ENCODE measurements around the gene SLC35F4. TPM values are rescaled to one million over a fixed set of nuclear protein-coding genes. Genes with fewer than 3 reads are reported as not detected.

Gene SLC35F4
- total RNA-seq, 1 donor from 2014 or later = not detected

DNA sequence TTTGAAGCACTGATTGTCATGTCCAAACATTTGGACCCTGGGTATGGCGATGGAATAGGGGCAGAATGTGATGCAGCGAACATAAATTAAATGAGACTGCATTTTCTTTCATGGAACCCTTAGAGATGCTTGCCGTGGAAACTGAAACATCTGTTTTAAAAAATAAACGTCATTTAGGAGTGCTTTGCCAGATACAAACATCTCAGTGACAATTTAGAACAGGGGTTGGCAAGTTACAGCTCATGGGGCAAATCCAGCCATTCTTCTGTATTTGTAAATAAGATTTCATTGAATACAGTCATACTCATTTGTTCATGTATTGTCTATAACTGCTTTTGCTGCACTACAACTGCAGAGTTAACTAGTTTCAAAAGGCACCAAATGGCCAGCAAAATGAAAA lies 51.2 kb downstream of the SLC35F4 start:
- no peaks in the 10 kb centered on the region for H3K4me1 ChIP-seq (ENCODE audit: control insufficient read depth in 3 of 3, insufficient read depth in 3 of 3, low read length in 3 of 3)
- H3K27me3 ChIP-seq (ENCODE audit: control insufficient read depth in 3 of 3, insufficient read depth in 3 of 3, low read length in 3 of 3) = no peaks in the 10 kb centered on the region
- no peak overlapping the region for H3K4me3 ChIP-seq (ENCODE audit: low read length in 3 of 3)
- no peaks in the 10 kb centered on the region for H3K36me3 ChIP-seq (ENCODE audit: control insufficient read depth in 3 of 3, insufficient read depth in 3 of 3, low read length in 3 of 3)
- H3K9me3 ChIP-seq (ENCODE audit: control insufficient read depth in 3 of 3, low read length in 3 of 3) = no peaks in the 10 kb centered on the region
- H3K9ac ChIP-seq (ENCODE audit: low read depth in 1 of 3, low read length in 3 of 3) = no peak overlapping the region
- H3K27ac ChIP-seq (ENCODE audit: low read depth, low read length) = no peak overlapping the region

DNA sequence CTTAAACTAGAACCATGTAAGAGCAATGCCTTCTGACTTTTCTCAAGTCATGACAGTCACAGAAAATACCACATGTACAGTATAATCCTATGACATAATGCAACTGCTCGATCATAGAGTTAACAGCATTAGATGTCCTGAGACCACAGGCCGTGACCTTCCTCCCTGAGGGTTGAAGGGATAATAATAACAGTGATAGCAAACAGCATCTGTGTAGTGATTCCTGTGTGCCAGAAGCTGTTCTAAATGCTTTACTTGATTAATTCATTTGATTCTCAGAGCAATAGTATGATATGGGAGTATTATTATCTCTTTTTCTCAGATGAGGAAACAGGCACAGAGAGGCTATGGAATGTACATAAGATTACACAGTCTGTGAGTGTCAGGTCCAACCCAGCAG lies 53.2 kb downstream of the SLC35F4 start:
- Histone ChIP-seq H3K36me3 (ENCODE audit: control insufficient read depth in 3 of 3, insufficient read depth in 3 of 3, low read length in 3 of 3) (no peaks in the 10 kb centered on the region), H3K4me3 (ENCODE audit: low read length in 3 of 3) (no peak overlapping the region), H3K27me3 (ENCODE audit: control insufficient read depth in 3 of 3, insufficient read depth in 3 of 3, low read length in 3 of 3) (no peaks in the 10 kb centered on the region), H3K9me3 (ENCODE audit: control insufficient read depth in 3 of 3, low read length in 3 of 3) (no peaks in the 10 kb centered on the region), H3K27ac (ENCODE audit: low read depth, low read length) (no peak overlapping the region), H3K4me1 (ENCODE audit: control insufficient read depth in 3 of 3, insufficient read depth in 3 of 3, low read length in 3 of 3) (no peaks in the 10 kb centered on the region), H3K9ac (ENCODE audit: low read depth in 1 of 3, low read length in 3 of 3) (no peak overlapping the region)

DNA sequence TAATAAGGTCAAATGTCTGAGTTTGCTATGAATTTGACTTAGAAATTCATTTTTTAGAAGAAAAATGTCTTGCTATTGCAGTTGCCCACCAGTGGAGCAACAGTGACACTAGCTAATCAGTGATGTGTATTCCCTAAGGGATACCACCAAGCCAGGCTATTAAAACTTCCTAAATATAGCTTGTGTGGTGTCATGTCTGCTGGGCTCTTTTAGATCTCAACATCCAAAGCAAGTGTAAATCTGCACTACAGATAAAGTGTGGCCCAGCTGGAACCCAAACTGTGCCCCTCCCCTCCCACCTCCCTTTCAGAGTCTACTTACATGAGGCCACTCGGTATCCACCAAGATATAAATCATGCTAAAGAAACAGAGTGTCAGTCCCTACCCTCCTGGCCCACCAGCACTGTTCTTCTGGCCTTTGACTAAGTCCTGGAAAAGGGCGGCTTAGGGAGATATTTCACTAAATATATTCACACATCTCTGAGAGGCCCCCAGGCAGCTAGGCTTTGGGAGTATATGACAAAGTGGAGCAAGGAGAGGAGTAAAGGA lies 53.8 kb downstream of the SLC35F4 start:
- no peak overlapping the region for H3K27ac ChIP-seq (ENCODE audit: low read depth, low read length)
- no peaks in the 10 kb centered on the region for H3K27me3 ChIP-seq (ENCODE audit: control insufficient read depth in 3 of 3, insufficient read depth in 3 of 3, low read length in 3 of 3)
- no peaks in the 10 kb centered on the region for H3K9me3 ChIP-seq (ENCODE audit: control insufficient read depth in 3 of 3, low read length in 3 of 3)
- no peaks in the 10 kb centered on the region for H3K36me3 ChIP-seq (ENCODE audit: control insufficient read depth in 3 of 3, insufficient read depth in 3 of 3, low read length in 3 of 3)
- no peaks in the 10 kb centered on the region for H3K4me1 ChIP-seq (ENCODE audit: control insufficient read depth in 3 of 3, insufficient read depth in 3 of 3, low read length in 3 of 3)
- no peak overlapping the region for H3K9ac ChIP-seq (ENCODE audit: low read depth in 1 of 3, low read length in 3 of 3)
- H3K4me3 ChIP-seq (ENCODE audit: low read length in 3 of 3) = no peak overlapping the region

DNA sequence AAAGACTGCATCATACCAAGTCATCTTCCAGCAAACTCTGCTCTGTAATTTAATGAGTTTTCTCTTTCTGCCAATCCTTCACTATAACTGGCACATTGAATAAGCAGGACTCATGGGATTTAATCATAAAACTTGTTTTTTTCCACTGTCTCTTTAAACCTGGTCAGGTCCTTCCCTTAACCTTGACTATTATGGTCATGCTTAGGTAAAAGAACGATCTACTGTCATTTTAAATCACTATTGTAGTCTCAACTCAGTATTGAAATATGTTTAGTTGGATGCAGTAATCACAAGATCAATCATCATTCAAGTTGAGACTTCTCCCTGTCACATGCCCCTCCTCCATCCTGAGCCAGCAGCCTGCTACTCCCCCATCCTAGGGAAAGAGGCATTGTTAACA lies 56.1 kb downstream of the SLC35F4 start:
- Histone ChIP-seq H3K9ac (ENCODE audit: low read depth in 1 of 3, low read length in 3 of 3) (no peak overlapping the region), H3K9me3 (ENCODE audit: control insufficient read depth in 3 of 3, low read length in 3 of 3) (no peaks in the 10 kb centered on the region), H3K4me3 (ENCODE audit: low read length in 3 of 3) (no peak overlapping the region), H3K36me3 (ENCODE audit: control insufficient read depth in 3 of 3, insufficient read depth in 3 of 3, low read length in 3 of 3) (no peaks in the 10 kb centered on the region), H3K4me1 (ENCODE audit: control insufficient read depth in 3 of 3, insufficient read depth in 3 of 3, low read length in 3 of 3) (no peaks in the 10 kb centered on the region), H3K27ac (ENCODE audit: low read depth, low read length) (no peak overlapping the region), H3K27me3 (ENCODE audit: control insufficient read depth in 3 of 3, insufficient read depth in 3 of 3, low read length in 3 of 3) (no peaks in the 10 kb centered on the region)

DNA sequence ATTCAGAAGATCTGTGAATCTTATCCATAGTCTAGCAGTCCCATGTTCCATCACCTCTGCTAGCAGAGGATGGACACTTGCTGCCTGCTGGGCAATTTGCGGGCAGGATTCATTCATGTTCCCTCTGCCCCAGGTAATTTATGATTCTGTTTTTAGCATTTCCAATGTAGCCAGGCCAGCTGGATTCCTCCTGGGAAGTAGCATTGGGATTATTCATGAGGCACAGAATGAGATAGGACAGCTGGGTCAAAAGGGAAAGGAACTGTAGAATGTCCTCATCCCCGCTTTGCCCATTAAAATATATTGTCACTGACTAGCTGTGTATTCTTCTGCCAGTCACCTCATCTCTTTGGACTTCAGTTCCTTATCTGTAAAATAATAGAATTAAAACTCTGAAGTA lies 68.7 kb downstream of the SLC35F4 start:
- H3K4me1 ChIP-seq (ENCODE audit: control insufficient read depth in 3 of 3, insufficient read depth in 3 of 3, low read length in 3 of 3) = no peaks in the 10 kb centered on the region
- H3K9ac ChIP-seq (ENCODE audit: low read depth in 1 of 3, low read length in 3 of 3) = no peak overlapping the region
- H3K27me3 ChIP-seq (ENCODE audit: control insufficient read depth in 3 of 3, insufficient read depth in 3 of 3, low read length in 3 of 3) = no peaks in the 10 kb centered on the region

DNA sequence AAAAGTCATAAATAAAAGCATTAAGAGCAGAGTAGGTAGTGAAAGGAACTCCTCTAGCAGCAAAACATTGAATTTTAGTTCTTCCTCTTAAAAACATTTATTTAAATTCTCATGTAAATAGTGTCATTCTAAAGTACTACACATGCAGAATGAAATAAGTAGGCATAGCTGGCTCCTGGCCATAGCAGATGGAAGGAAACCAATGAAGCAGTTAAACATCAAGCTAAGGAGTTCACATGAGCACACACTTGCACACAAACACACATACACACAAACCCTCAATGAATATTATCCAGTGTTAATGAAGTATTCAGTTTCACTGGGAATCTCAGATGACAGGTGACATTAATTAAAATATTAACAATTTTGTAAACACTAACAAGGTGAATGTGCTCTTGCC lies 69.3 kb downstream of the SLC35F4 start:
- H3K27ac ChIP-seq (ENCODE audit: low read depth, low read length) = no peak overlapping the region
- no peaks in the 10 kb centered on the region for H3K36me3 ChIP-seq (ENCODE audit: control insufficient read depth in 3 of 3, insufficient read depth in 3 of 3, low read length in 3 of 3)
- no peak overlapping the region for H3K4me3 ChIP-seq (ENCODE audit: low read length in 3 of 3)
- no peak overlapping the region for H3K9ac ChIP-seq (ENCODE audit: low read depth in 1 of 3, low read length in 3 of 3)
- no peaks in the 10 kb centered on the region for H3K27me3 ChIP-seq (ENCODE audit: control insufficient read depth in 3 of 3, insufficient read depth in 3 of 3, low read length in 3 of 3)
- no peaks in the 10 kb centered on the region for H3K4me1 ChIP-seq (ENCODE audit: control insufficient read depth in 3 of 3, insufficient read depth in 3 of 3, low read length in 3 of 3)
- peaks cover 0 to 4% (median 0%) of the 10 kb centered on the region in 3 donors for H3K9me3 ChIP-seq (ENCODE audit: control insufficient read depth in 3 of 3, low read length in 3 of 3)

More for the DNA sequence above, 68.7 kb downstream of the SLC35F4 start:
- H3K9me3 ChIP-seq (ENCODE audit: control insufficient read depth in 3 of 3, low read length in 3 of 3) = peaks cover 0 to 4% (median 0%) of the 10 kb centered on the region in 3 donors
- no peaks in the 10 kb centered on the region for H3K36me3 ChIP-seq (ENCODE audit: control insufficient read depth in 3 of 3, insufficient read depth in 3 of 3, low read length in 3 of 3)
- no peak overlapping the region for H3K27ac ChIP-seq (ENCODE audit: low read depth, low read length)
- H3K4me3 ChIP-seq (ENCODE audit: low read length in 3 of 3) = no peak overlapping the region

DNA sequence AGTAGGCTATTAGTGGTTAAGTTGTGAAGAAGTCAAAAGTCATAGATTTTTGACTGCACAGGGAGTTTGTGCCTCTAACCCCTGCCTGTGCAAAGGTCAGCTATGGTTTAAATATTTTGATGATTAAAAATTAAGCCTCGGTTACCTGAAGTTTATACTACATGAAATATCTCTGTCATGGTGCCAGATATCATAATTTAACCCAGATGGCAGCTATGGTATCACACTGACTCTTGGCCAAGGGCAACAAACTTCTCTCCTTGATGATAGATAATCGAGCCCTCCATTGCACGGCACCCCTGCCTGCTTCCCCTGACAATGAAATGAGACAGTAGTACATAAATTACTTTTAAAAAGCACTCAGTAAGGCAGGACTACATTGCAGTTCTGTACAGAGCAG lies 80.8 kb downstream of the SLC35F4 start:
- Histone ChIP-seq H3K9me3 (ENCODE audit: control insufficient read depth in 3 of 3, low read length in 3 of 3) (no peaks in the 10 kb centered on the region), H3K9ac (ENCODE audit: low read depth in 1 of 3, low read length in 3 of 3) (no peak overlapping the region), H3K4me3 (ENCODE audit: low read length in 3 of 3) (no peak overlapping the region), H3K27me3 (ENCODE audit: control insufficient read depth in 3 of 3, insufficient read depth in 3 of 3, low read length in 3 of 3) (no peaks in the 10 kb centered on the region), H3K27ac (ENCODE audit: low read depth, low read length) (no peak overlapping the region), H3K4me1 (ENCODE audit: control insufficient read depth in 3 of 3, insufficient read depth in 3 of 3, low read length in 3 of 3) (no peaks in the 10 kb centered on the region), H3K36me3 (ENCODE audit: control insufficient read depth in 3 of 3, insufficient read depth in 3 of 3, low read length in 3 of 3) (no peaks in the 10 kb centered on the region)

DNA sequence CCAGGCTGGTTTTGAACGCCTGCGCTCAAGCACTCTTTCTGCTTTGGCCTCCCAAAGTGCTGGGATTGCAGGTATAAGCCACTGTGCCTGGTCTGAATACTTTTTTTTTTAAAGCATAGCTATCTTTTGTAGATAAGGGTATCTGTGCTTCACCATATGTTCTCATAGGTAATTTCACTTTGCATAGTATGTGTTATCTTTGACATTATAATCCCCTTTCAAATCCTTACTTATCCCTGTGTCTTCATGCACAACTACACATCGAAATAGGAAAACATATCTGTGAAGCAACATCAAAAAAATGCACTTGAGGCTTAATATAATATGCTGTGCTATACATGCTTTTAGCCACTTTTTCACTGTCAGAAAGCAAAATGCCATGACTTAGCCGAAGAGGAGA lies 94.1 kb downstream of the SLC35F4 start:
- H3K9me3 ChIP-seq (ENCODE audit: control insufficient read depth in 3 of 3, low read length in 3 of 3) = peaks cover 0 to 4% (median 3%) of the 10 kb centered on the region in 3 donors
- no peak overlapping the region for H3K27ac ChIP-seq (ENCODE audit: low read depth, low read length)
- no peaks in the 10 kb centered on the region for H3K27me3 ChIP-seq (ENCODE audit: control insufficient read depth in 3 of 3, insufficient read depth in 3 of 3, low read length in 3 of 3)
- H3K36me3 ChIP-seq (ENCODE audit: control insufficient read depth in 3 of 3, insufficient read depth in 3 of 3, low read length in 3 of 3) = no peaks in the 10 kb centered on the region
- H3K9ac ChIP-seq (ENCODE audit: low read depth in 1 of 3, low read length in 3 of 3) = no peak overlapping the region
- H3K4me1 ChIP-seq (ENCODE audit: control insufficient read depth in 3 of 3, insufficient read depth in 3 of 3, low read length in 3 of 3) = no peaks in the 10 kb centered on the region
- H3K4me3 ChIP-seq (ENCODE audit: low read length in 3 of 3) = no peak overlapping the region

DNA sequence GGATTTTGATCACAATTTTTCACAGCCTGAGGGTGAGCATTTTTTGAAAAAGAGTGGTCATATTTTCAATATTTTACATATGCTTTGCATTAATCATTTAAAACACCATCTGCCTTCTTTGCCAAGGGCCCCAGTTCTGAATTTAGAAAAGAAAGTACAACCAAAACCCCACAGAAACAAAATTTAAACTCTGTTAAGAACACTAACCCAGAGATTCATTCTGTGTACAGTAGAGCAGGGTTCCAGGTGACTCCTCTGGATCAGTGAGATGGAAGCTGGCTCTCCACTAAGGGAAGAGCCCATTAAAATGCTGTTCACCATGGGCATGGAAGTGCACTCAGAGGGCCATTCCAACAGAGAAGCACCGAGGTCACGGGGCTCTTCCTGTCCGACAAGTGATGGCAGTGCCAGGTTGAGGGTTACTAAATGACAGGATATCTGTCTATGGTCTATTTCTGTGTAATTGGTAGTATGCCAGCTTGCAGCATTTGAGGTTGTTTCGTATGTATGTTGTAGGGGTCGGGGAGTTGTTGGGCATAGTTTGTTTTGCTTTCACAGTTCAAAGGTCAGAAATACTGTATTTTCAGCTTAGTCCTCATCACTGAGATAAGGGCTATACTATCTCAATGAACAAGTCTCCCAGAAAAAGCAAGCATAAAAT lies 95.9 kb downstream of the SLC35F4 start:
- Histone ChIP-seq H3K27ac (ENCODE audit: low read depth, low read length) (no peak overlapping the region), H3K4me1 (ENCODE audit: control insufficient read depth in 3 of 3, insufficient read depth in 3 of 3, low read length in 3 of 3) (no peaks in the 10 kb centered on the region), H3K27me3 (ENCODE audit: control insufficient read depth in 3 of 3, insufficient read depth in 3 of 3, low read length in 3 of 3) (no peaks in the 10 kb centered on the region), H3K9ac (ENCODE audit: low read depth in 1 of 3, low read length in 3 of 3) (no peak overlapping the region), H3K36me3 (ENCODE audit: control insufficient read depth in 3 of 3, insufficient read depth in 3 of 3, low read length in 3 of 3) (no peaks in the 10 kb centered on the region), H3K9me3 (ENCODE audit: control insufficient read depth in 3 of 3, low read length in 3 of 3) (peaks cover 0 to 4% (median under 1%) of the 10 kb centered on the region in 3 donors), H3K4me3 (ENCODE audit: low read length in 3 of 3) (no peak overlapping the region)

DNA sequence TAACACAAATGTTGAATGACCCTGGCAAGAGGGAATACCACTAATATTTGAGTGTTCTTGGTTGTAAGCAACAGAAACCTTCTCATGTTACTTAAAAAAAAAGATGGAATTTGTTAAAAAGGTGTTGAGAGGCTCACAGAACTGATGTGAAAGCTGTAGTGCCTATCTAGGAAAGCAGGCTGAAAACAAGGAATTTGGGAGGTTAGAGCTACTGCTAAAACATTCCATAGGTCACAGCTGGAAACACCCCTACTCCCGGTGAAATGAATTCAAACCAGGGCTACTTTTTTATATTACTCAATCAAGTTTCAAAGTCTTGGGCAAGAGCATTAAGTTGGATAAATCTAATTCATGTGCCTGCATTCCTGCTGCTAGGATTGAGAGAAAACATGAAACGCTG lies 104.1 kb downstream of the SLC35F4 start:
- no peak overlapping the region for H3K27ac ChIP-seq (ENCODE audit: low read depth, low read length)
- H3K9ac ChIP-seq (ENCODE audit: low read depth in 1 of 3, low read length in 3 of 3) = no peak overlapping the region
- no peaks in the 10 kb centered on the region for H3K36me3 ChIP-seq (ENCODE audit: control insufficient read depth in 3 of 3, insufficient read depth in 3 of 3, low read length in 3 of 3)
- no peaks in the 10 kb centered on the region for H3K27me3 ChIP-seq (ENCODE audit: control insufficient read depth in 3 of 3, insufficient read depth in 3 of 3, low read length in 3 of 3)
- H3K4me1 ChIP-seq (ENCODE audit: control insufficient read depth in 3 of 3, insufficient read depth in 3 of 3, low read length in 3 of 3) = no peaks in the 10 kb centered on the region
- no peak overlapping the region for H3K4me3 ChIP-seq (ENCODE audit: low read length in 3 of 3)
- H3K9me3 ChIP-seq (ENCODE audit: control insufficient read depth in 3 of 3, low read length in 3 of 3) = no peaks in the 10 kb centered on the region

Data from skeletal muscle tissue (tissue), 4 donors.